HUES64 (cell line): ENCODE results near the gene BRPF1.

Experiments used
- H3K27ac ChIP-seq: 2 replicates; pipeline ENCODE4 v1.7.0; 2013; ENCODE audit warnings: low read depth, low read length, inconsistent platforms
- H3K27me3 ChIP-seq: 2 replicates; pipeline ENCODE4 v1.6.1; 2013; ENCODE audit warnings: mild to moderate bottlenecking, low read length; ENCODE audit not compliant: insufficient read depth
- H3K36me3 ChIP-seq: 2 replicates; pipeline ENCODE4 v1.6.1; 2013; ENCODE audit warnings: mild to moderate bottlenecking, low read length; ENCODE audit not compliant: insufficient read depth
- H3K4me1 ChIP-seq: 2 replicates; pipeline ENCODE4 v1.6.1; 2013; ENCODE audit warnings: mild to moderate bottlenecking, low read length, moderate library complexity; ENCODE audit not compliant: insufficient read depth
- H3K4me3 ChIP-seq: 2 replicates; pipeline ENCODE4 v1.5.1; 2013; ENCODE audit warnings: mild to moderate bottlenecking, low read length, moderate library complexity
- H3K9ac ChIP-seq: 2 replicates; pipeline ENCODE4 v1.6.1; 2013; ENCODE audit warnings: mild to moderate bottlenecking, low read depth, low read length
- H3K9me3 ChIP-seq: 2 replicates; pipeline ENCODE4 v1.6.1; 2013; ENCODE audit warnings: low read depth, low read length; ENCODE audit not compliant: insufficient read depth
- WGBS: fragments of 150-250, 120-280 bp; methylation state at CpG from one replicate; pipeline ENCODE4 v1.1.7; 2013; ENCODE audit warnings: missing lambda C conversion rate; 5-methylcytosine and 5-hydroxymethylcytosine counted together

BRPF1 gene

DNA sequence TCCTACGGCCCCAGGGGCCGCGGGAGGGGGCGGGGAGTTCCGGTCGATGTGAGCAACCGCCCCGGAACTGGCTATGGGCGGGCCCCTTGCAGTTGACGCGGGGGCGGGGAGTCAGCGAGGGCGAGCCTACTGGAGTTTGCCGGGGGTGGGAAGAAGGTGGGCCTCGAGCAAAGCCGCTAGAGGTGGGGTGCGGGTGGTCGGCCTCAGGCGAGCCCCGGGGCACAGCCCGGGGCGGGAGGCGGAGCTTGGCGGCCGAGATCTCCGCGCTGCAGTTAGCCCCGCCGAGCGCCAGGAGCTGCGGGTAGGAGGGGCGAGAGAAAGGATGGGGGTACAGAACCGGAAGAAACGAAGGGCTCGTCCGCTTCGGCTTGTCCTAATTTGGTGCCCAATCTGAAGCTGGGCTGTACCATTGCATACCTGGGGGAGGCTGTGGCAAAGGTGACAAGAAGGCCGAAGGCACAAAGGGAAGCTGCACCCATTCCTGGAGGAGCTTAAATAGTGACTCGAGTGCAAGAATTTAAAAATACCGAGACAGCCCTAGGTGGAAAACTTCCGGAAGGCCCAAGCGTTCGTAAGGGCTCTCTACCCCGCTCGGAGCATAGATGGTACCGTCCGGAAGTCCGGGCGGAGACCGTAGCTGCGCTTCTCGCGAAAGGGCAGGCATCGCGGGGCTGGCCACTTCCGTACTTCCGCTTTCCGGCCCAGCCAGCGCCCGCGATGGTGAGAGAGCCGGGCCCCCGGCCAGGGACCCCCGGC lies 61.0 kb downstream of the BRPF1 start, which contains the start of the genes ARPC4 and TADA3:
Gene ARPC4, plus strand, starts transcription at position 678 of the 756 bp plus-strand sequence. Its CDS starts 40 bp downstream, at position 718.
Gene TADA3, minus strand, starts transcription at position 69 of the 756 bp plus-strand sequence. CDS start 1,007 bp downstream, outside the sequence.
- Histone ChIP-seq H3K27me3 (no peaks in the 10 kb centered on the region), H3K36me3 (peaks cover 49% of the 10 kb centered on the region), H3K27ac (peak within 1 kb of the TSS; percentile 92), H3K4me3 (peak within 1 kb of the TSS; percentile 96), H3K4me1 (peaks cover 6% of the 10 kb centered on the region; the same call in 1 of the 2 replicates), H3K9ac (peak within 1 kb of the TSS; percentile 97), H3K9me3 (no peaks in the 10 kb centered on the region)
- under 1% methylated on average over 65 of the region's 65 CpGs for WGBS

DNA sequence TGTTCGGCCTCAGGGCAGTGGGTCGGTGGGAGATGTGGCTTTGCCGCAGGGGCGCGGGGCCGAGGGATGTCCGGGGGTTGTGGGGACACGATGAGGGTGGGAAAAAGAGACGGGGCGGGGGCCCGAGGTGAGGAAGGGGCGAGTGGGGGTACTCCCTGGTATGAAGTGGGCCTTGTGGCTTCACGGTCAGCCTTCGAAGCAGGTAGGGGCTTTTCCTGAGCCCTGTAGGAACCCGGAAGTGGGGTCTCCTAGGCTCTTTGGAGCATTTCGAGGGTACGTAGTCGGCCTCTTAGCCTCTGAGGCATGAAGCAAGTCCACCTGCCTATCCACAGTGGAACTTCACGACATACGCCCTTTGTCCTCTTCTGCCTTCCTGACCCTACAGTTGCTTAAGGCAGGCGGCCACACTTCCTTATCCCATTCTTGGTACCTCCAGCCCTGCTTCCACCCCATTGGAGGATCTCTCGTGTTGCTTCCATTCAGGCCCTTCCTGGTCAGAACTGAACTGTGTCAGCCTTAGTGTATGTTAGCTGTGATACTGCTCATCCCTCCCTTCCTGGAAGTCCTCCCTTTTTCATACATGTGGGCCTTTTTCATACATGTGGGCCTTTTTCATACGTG lies 61.7 kb downstream of the BRPF1 start:
- Histone ChIP-seq H3K9ac (peak overlapping the region; percentile 97), H3K4me3 (peak overlapping the region; percentile 96), H3K4me1 (peaks cover 6% of the 10 kb centered on the region; the same call in 1 of the 2 replicates), H3K27me3 (no peaks in the 10 kb centered on the region), H3K27ac (peak overlapping the region; percentile 92), H3K9me3 (no peaks in the 10 kb centered on the region), H3K36me3 (peaks cover 52% of the 10 kb centered on the region)
- 1% methylated on average over 23 of the region's 23 CpGs for WGBS

DNA sequence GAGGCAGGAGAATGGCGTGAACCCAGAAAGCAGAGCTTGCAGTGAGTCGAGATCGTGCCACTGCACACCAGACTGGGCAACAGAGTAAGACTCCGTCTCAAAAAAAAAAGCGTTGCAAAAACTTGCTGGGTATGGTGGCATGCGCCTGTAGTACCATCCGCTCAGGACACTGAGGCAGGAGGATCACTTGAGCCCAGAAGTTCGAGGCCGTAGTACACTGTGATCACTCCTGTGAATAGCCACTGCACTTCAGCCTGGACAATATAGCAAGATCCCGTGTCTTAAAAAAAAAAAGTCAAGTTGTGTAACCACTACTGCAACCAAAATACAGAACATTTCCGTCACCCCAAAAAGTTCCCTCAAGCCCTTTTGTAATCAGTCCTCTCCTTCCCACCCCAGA lies 62.9 kb downstream of the BRPF1 start:
- no peak overlapping the region for H3K4me3 ChIP-seq
- peaks cover 57% of the 10 kb centered on the region for H3K36me3 ChIP-seq

DNA sequence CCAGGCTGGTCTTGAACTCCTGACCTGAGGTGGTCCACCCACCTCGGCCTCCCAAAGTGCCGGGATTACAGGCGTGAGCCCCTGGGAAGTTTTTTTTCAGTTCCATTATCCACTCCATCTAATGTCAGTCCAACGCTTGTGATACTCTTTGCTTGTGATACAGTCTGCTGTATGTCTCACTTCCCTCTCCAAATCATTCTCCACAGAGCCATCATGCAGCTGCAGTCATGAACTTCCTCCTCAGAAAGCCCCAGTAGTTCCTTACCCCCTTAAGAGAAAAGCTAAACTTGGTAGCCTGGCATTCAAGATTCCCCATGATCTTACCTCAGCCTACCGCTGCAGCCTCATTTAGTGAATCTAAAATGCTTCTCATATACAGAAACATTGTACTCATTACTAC lies 63.7 kb downstream of the BRPF1 start:
- Histone ChIP-seq H3K4me3 (no peak overlapping the region), H3K9me3 (no peaks in the 10 kb centered on the region), H3K36me3 (peaks cover 57% of the 10 kb centered on the region), H3K27me3 (no peaks in the 10 kb centered on the region), H3K9ac (no peak overlapping the region), H3K27ac (no peak overlapping the region), H3K4me1 (peaks cover 6% of the 10 kb centered on the region; the same call in 1 of the 2 replicates)
- WGBS: 94% methylated on average over 5 of the region's 5 CpGs

More for the DNA sequence above, 62.9 kb downstream of the BRPF1 start:
- H3K9me3 ChIP-seq: no peaks in the 10 kb centered on the region
- no peak overlapping the region for H3K27ac ChIP-seq
- no peaks in the 10 kb centered on the region for H3K27me3 ChIP-seq
- peaks cover 6% of the 10 kb centered on the region; the same call in 1 of the 2 replicates for H3K4me1 ChIP-seq
- H3K9ac ChIP-seq: no peak overlapping the region
- WGBS: 96% methylated on average over 11 of the region's 11 CpGs

DNA sequence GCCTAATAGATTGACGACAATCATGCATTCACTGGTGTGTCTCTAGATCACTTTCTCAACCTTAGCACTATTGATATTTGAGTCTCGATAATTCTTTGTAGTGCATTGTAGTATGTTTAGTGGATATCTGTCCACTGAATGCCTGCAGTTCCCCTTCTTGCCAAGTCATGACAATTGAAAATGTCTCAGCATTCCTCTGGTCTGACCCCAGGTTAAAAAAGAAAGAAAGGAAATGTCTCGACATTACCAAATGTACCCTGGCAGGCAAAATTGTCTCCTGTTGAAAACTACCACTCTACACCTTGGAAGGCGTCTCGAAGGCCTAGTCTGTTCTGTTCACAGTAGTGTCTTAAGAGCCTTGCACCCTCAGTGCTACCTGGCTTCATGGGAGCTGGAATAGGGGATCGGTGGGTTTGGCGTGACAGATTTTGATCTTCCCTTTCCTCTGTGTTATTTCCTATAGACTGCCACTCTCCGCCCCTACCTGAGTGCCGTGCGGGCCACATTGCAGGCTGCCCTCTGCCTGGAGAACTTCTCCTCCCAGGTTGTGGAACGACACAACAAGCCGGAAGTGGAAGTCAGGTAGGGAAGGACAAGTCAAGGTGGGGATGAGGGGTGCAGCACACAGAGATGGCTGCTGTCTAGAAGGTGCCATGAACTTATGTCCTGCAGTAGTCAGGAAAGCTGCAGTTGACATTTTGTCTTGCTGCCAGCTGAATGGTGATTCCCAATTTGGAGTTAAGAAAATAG lies 65.8 kb downstream of the BRPF1 start:
- no peaks in the 10 kb centered on the region for H3K9me3 ChIP-seq
- no peak overlapping the region for H3K27ac ChIP-seq
- H3K9ac ChIP-seq: no peak overlapping the region
- 95% methylated on average over 12 of the region's 12 CpGs for WGBS
- H3K27me3 ChIP-seq: no peaks in the 10 kb centered on the region
- H3K36me3 ChIP-seq: peaks cover 67% of the 10 kb centered on the region
- no peak overlapping the region for H3K4me3 ChIP-seq
- H3K4me1 ChIP-seq: peaks cover 4% of the 10 kb centered on the region; the same call in 1 of the 2 replicates
